NB4 (cell line): ENCODE measurements around the gene CEBPB.

Source experiments
- CTCF ChIP-seq: IDR thresholded peaks from one replicate; pipeline ENCODE4 v1.5.1; 2012; ENCODE audit warnings: low read depth, low read length
- POLR2A ChIP-seq: IDR thresholded peaks from 2 replicates; pipeline ENCODE4 v1.6.1; 2011; ENCODE audit warnings: mild to moderate bottlenecking; ENCODE audit not compliant: insufficient read length; ENCODE audit errors: extremely low read depth
- TF ChIP-seq, protein P1 (sequence below): IDR thresholded peaks from 2 replicates; pipeline ENCODE4 v1.6.1; 2011; ENCODE audit warnings: low read depth, low read length

- TF ChIP-seq CTCF (no peak), POLR2A (no peak)
- TF ChIP-seq, protein P1, sequence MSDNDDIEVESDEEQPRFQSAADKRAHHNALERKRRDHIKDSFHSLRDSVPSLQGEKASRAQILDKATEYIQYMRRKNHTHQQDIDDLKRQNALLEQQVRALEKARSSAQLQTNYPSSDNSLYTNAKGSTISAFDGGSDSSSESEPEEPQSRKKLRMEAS = no peak
Observed at GRCh38 chr20:50230184-50230583, 39.6 kb downstream of the CEBPB start.
